GM19351 (cell line): Measurements from ENCODE around the gene TBC1D17.

ENCODE experiments used
- ATAC-seq: cut with Tn5 transposase; IDR thresholded peaks from one replicate; pipeline ENCODE4 v1.9.1; 2021; ENCODE audit warnings: mild to moderate bottlenecking, moderate library complexity; ENCODE audit not compliant: unreplicated experiment

TBC1D17 gene

GRCh38 chr19:49860336-49861102 lies 17.0 kb upstream of the TBC1D17 start:
- no peak for ATAC-seq

- no peak for ATAC-seq
Observed at GRCh38 chr19:49861107-49861506, 16.4 kb upstream of the TBC1D17 start.

GRCh38 chr19:49861541-49862378 lies 15.7 kb upstream of the TBC1D17 start:
- no peak for ATAC-seq

- ATAC-seq = no peak
Observed at GRCh38 chr19:49862391-49863253, 14.9 kb upstream of the TBC1D17 start.

GRCh38 chr19:49863254-49863934 lies 14.1 kb upstream of the TBC1D17 start:
- no peak for ATAC-seq

GRCh38 chr19:49863935-49864320 lies 13.6 kb upstream of the TBC1D17 start:
- ATAC-seq = no peak

- ATAC-seq = no peak
Observed at GRCh38 chr19:49864890-49865289, 12.6 kb upstream of the TBC1D17 start.

- ATAC-seq = peak; percentile 36
Observed at GRCh38 chr19:49866933-49867782, 10.3 kb upstream of the TBC1D17 start, which contains the start of gene PNKP. Gene PNKP, minus strand, starts transcription at chr19:49867576. Its CDS starts 372 bp downstream, at chr19:49867204.

- ATAC-seq = peak; percentile 13
Observed at GRCh38 chr19:49869009-49869483, 8.5 kb upstream of the TBC1D17 start.

GRCh38 chr19:49869484-49870308 lies 7.8 kb upstream of the TBC1D17 start:
- ATAC-seq = peak; percentile 82

- no peak for ATAC-seq
Observed at GRCh38 chr19:49870309-49870901, 7.1 kb upstream of the TBC1D17 start.

- ATAC-seq = no peak
Observed at GRCh38 chr19:49871349-49871985, 6.0 kb upstream of the TBC1D17 start.

- no peak for ATAC-seq
Observed at GRCh38 chr19:49872245-49873128, 5.0 kb upstream of the TBC1D17 start.

- no peak for ATAC-seq
Observed at GRCh38 chr19:49873129-49873521, 4.4 kb upstream of the TBC1D17 start.

- no peak for ATAC-seq
Observed at GRCh38 chr19:49873834-49874233, 3.7 kb upstream of the TBC1D17 start.

GRCh38 chr19:49874503-49875157 lies 2.9 kb upstream of the TBC1D17 start:
- no peak for ATAC-seq
